Epithelial cell of proximal tubule (primary cell): ENCODE measurements around the gene PDE4D. TPM values are rescaled to one million over a fixed set of nuclear protein-coding genes. Genes with fewer than 3 reads are reported as not detected.

ENCODE experiments used
- DNase-seq: peaks from one replicate; pipeline ENCODE4 v3.0.0-alpha.2; 2011; ENCODE audit warnings: low read depth
- H3K4me3 ChIP-seq: 2 replicates; pipeline ENCODE4 v1.5.1; 2011; ENCODE audit warnings: low read depth, mild to moderate bottlenecking, low read length
- total RNA-seq: library from RNA; depleted of rRNA; stranded (reverse); fragments of >200 nt; gene quantifications from 2 replicates; pipeline ENCODE4 v1.2.3, GENCODE V29; 2015
- TF ChIP-seq, protein P1 (sequence below): conservative IDR thresholded peaks from 2 replicates; pipeline ENCODE4 v1.5.1; 2012; ENCODE audit warnings: low read depth, mild to moderate bottlenecking, low read length

PDE4D gene
- total RNA-seq, 1 donor from 2014 or later = 18.4 TPM

- no peak for DNase-seq
- TF ChIP-seq, protein P1, sequence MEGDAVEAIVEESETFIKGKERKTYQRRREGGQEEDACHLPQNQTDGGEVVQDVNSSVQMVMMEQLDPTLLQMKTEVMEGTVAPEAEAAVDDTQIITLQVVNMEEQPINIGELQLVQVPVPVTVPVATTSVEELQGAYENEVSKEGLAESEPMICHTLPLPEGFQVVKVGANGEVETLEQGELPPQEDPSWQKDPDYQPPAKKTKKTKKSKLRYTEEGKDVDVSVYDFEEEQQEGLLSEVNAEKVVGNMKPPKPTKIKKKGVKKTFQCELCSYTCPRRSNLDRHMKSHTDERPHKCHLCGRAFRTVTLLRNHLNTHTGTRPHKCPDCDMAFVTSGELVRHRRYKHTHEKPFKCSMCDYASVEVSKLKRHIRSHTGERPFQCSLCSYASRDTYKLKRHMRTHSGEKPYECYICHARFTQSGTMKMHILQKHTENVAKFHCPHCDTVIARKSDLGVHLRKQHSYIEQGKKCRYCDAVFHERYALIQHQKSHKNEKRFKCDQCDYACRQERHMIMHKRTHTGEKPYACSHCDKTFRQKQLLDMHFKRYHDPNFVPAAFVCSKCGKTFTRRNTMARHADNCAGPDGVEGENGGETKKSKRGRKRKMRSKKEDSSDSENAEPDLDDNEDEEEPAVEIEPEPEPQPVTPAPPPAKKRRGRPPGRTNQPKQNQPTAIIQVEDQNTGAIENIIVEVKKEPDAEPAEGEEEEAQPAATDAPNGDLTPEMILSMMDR = no peak
- no peak overlapping the region for H3K4me3 ChIP-seq
Observed at GRCh38 chr5:59905188-59905587, 11.7 kb upstream of the PDE4D start.

DNA sequence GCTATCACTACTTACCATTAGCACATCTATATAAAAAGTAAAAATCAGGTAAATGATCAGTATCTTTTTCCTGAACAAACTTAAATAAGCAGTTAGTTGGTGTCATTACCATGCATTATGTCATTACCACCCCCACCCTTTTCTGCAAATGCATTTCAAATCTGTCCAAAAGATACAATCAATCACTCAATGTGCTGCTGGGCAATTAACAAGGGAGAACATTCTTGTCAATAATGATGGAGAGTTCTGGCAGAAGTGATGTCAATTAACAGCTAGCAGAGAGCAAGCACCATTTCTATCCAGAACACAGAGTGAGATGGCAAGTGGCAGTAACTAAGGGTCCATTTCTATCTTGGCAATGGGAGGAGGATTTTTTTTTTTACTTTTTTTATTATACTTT is 3.5 kb upstream of the PDE4D start:
- DNase-seq = no peak
- H3K4me3 ChIP-seq = no peak overlapping the region
- TF ChIP-seq, protein P1 = no peak

- TF ChIP-seq, protein P1 = no peak
- H3K4me3 ChIP-seq = no peak overlapping the region
- DNase-seq = no peak
Observed at GRCh38 chr5:59891962-59892643, 1.4 kb downstream of the PDE4D start.

DNA sequence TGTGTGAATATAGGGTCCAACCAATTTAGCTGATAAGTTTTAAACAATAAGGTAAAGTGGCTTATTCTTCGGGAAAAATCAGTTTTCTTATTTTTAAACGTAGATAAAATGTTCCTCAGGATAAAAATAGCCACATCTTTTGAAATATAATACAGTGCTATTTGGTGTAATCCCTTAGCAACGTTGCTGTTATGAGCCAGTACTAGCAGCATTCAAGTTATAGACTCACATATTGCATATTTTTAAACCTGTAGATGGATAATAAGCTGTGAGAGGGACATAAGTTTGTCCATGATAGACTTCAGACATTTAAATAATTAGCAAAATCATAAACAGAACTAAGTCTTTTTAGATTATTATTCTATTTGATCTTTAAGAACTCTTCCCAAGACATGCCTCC is 6.3 kb downstream of the PDE4D start:
- TF ChIP-seq, protein P1 = no peak
- DNase-seq = no peak
- no peak overlapping the region for H3K4me3 ChIP-seq

- TF ChIP-seq, protein P1 = no peak
- DNase-seq = no peak
Observed at GRCh38 chr5:59874675-59875074, 18.9 kb downstream of the PDE4D start.

DNA sequence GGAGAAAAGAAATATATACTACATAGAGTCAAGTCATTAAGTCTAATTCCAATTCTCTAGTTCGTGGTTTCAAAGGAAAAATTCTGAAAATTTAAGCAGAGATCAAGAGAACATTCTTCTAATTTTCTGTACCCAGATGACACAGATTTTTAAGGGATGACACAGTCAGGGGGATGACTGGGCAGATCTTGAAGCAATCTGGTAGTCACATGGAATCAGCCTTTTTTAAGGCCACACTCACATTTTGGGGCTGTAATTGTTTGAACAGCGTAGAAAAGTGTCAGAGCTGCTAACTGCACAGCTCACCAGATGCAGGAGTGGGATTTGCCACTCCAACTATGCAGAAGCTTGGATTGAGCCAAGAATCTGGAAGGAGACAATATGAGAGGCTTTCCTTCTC is 20.4 kb downstream of the PDE4D start:
- no peak for DNase-seq
- TF ChIP-seq, protein P1 = no peak
- H3K4me3 ChIP-seq = no peak overlapping the region

More at GRCh38 chr5:59874675-59875074, 18.9 kb downstream of the PDE4D start:
- H3K4me3 ChIP-seq = no peak overlapping the region

GRCh38 chr5:59866661-59867060 is 26.9 kb downstream of the PDE4D start:
- no peak for DNase-seq
- TF ChIP-seq, protein P1 = no peak
- H3K4me3 ChIP-seq = no peak overlapping the region
